Sigmoid colon (tissue), 7 donors: ENCODE data around the gene TENM3. TPM values are rescaled to one million over a fixed set of nuclear protein-coding genes. Genes with fewer than 3 reads are reported as not detected.

Experiments
- DNase-seq: peaks from one replicate; pipeline ENCODE4 v3.0.0-alpha.2; 2019
- H3K27ac ChIP-seq, 4 donors: fragments of 200-600 bp; sonication (generic); one replicate each; pipeline ENCODE4 v1.5.1; 2016 to 2019; ENCODE audit warnings: mild to moderate bottlenecking in 1 of 4
- H3K27me3 ChIP-seq, 3 donors: fragments of 200-600 bp; sonication (generic); one replicate each; pipeline ENCODE4 v1.5.1; 2019; ENCODE audit warnings: mild to moderate bottlenecking in 1 of 3
- H3K36me3 ChIP-seq, 4 donors: fragments of 200-600 bp; sonication (generic); one replicate each; pipeline ENCODE4 v1.5.1; 2016 to 2019
- H3K4me1 ChIP-seq, 4 donors: fragments of 200-600 bp; sonication (generic); one replicate each; pipeline ENCODE4 v1.5.1; 2017 to 2019
- H3K4me3 ChIP-seq, 4 donors: fragments of 200-600 bp; sonication (generic); one replicate each; pipeline ENCODE4 v1.5.1; 2017 to 2019; ENCODE audit warnings: mild to moderate bottlenecking in 2 of 4, moderate library complexity in 1 of 4
- H3K9me3 ChIP-seq, 4 donors: fragments of 200-600 bp in 3 of 4; sonication (generic) in 3 of 4; one replicate each; pipeline versions ENCODE4 v1.5.1 to v1.6.1; 2013 to 2019
- CTCF ChIP-seq, 4 experiments: fragments of 450-650 bp in 3 of 4; fragments of 200-600 bp in 1 of 4; IDR thresholded peaks; one replicate each; pipeline ENCODE4 v1.5.1; 2016 to 2019; ENCODE audit warnings: antibody characterized with exemption in 4 of 4, mild to moderate bottlenecking in 3 of 4, moderate library complexity in 2 of 4
- EP300 ChIP-seq, 4 donors: sonication (generic); formaldehyde crosslinking; IDR thresholded peaks; one replicate each; pipeline ENCODE4 v1.6.1; 2017; ENCODE audit warnings: antibody characterized with exemption in 4 of 4
- POLR2A ChIP-seq, 2 donors: fragments of 450-650 bp; IDR thresholded peaks; one replicate each; pipeline ENCODE4 v1.6.1; 2016; ENCODE audit warnings: antibody characterized with exemption in 2 of 2, mild to moderate bottlenecking in 2 of 2, moderate library complexity in 2 of 2
- POLR2AphosphoS5 ChIP-seq, 4 donors: sonication (generic); formaldehyde crosslinking; IDR thresholded peaks; one replicate each; pipeline ENCODE4 v1.6.1; 2017; ENCODE audit warnings: antibody characterized with exemption in 4 of 4
- WGBS, 2 donors: extraction: QIAGEN DNeasy Blood & Tissue Kit; methylation state at CpG; one replicate each; pipeline ENCODE4 v1.1.7; 2013; 5-methylcytosine and 5-hydroxymethylcytosine counted together
- intact Hi-C: fragments of 100-400 bp; cut with DNase I; formaldehyde crosslinking; loops from one replicate; pipeline ENCODE4 v1.15.1; 2023
- polyA plus RNA-seq, 3 donors: library from polyadenylated mRNA; stranded (reverse); fragments of 200-250 nt; gene quantifications; one replicate each; pipeline ENCODE4 v1.2.3, GENCODE V29; 2013
- total RNA-seq, 4 donors: library from RNA; depleted of rRNA; stranded (reverse); fragments of >200 nt; gene quantifications; one replicate each; pipeline ENCODE4 v1.1.0, GENCODE V29; 2016
- donor health status: healthy with polysubstance abuse.
- donor health status: Bipolar disorder and iron deficiency.
- donor health status: healthy.

TENM3 gene
- total and polyA plus RNA-seq, 7 donors = 0.60 to 82.3 (median 37.8) TPM; not detected in 1

- no peaks in the 10 kb centered on the region for H3K4me1 ChIP-seq
- H3K9me3 ChIP-seq = no peaks in the 10 kb centered on the region
- H3K4me3 ChIP-seq = no peak overlapping the region
- TF ChIP-seq POLR2AphosphoS5 (IDR thresholded peaks at IDR 0.05) (no peak), EP300 (IDR thresholded peaks at IDR 0.05) (no peak), CTCF (IDR thresholded peaks at IDR 0.05) (no peak), POLR2A (IDR thresholded peaks at IDR 0.05) (no peak)
- intact Hi-C loops = no loop called here
- no peak overlapping the region for H3K27ac ChIP-seq
- H3K27me3 ChIP-seq = no peaks in the 10 kb centered on the region
- no peaks in the 10 kb centered on the region for H3K36me3 ChIP-seq
- no peak for DNase-seq
- 80 to 85% methylated on average over 2 of the region's 2 CpGs for WGBS, 2 donors
Observed at GRCh38 chr4:182425302-182425701, 182.1 kb downstream of the TENM3 start.

GRCh38 chr4:182426901-182427300, 183.7 kb downstream of the TENM3 start:
- Histone ChIP-seq H3K27ac (no peak overlapping the region), H3K27me3 (no peaks in the 10 kb centered on the region), H3K4me3 (no peak overlapping the region), H3K9me3 (no peaks in the 10 kb centered on the region), H3K4me1 (no peaks in the 10 kb centered on the region), H3K36me3 (no peaks in the 10 kb centered on the region)
- no peak for DNase-seq
- TF ChIP-seq EP300 (IDR thresholded peaks at IDR 0.05) = no peak
- TF ChIP-seq POLR2AphosphoS5 (IDR thresholded peaks at IDR 0.05) = no peak
- TF ChIP-seq POLR2A (IDR thresholded peaks at IDR 0.05) = no peak
- no peak for TF ChIP-seq CTCF (IDR thresholded peaks at IDR 0.05)
- 21 to 45% methylated on average over 1 of the region's 1 CpG for WGBS, 2 donors
- intact Hi-C loops = no loop called here

- H3K4me3 ChIP-seq = no peak overlapping the region
- no peak overlapping the region for H3K27ac ChIP-seq
- 82 to 85% methylated on average over 2 of the region's 2 CpGs for WGBS, 2 donors
- H3K9me3 ChIP-seq = no peaks in the 10 kb centered on the region
- H3K4me1 ChIP-seq = no peaks in the 10 kb centered on the region
- no peak for DNase-seq
- intact Hi-C loops = no loop called here
- H3K36me3 ChIP-seq = no peaks in the 10 kb centered on the region
- no peaks in the 10 kb centered on the region for H3K27me3 ChIP-seq
- TF ChIP-seq POLR2A (IDR thresholded peaks at IDR 0.05) (no peak), POLR2AphosphoS5 (IDR thresholded peaks at IDR 0.05) (no peak), CTCF (IDR thresholded peaks at IDR 0.05) (no peak), EP300 (IDR thresholded peaks at IDR 0.05) (no peak)
Observed at GRCh38 chr4:182427554-182427953, 184.4 kb downstream of the TENM3 start.

GRCh38 chr4:182429896-182430295, 186.7 kb downstream of the TENM3 start:
- Histone ChIP-seq H3K9me3 (no peaks in the 10 kb centered on the region), H3K4me3 (no peak overlapping the region), H3K4me1 (peaks cover 0 to 8% (median 3%) of the 10 kb centered on the region in 4 donors), H3K27ac (no peak overlapping the region), H3K36me3 (no peaks in the 10 kb centered on the region), H3K27me3 (no peaks in the 10 kb centered on the region)
- WGBS, 2 donors = 79 to 93% methylated on average over 8 of the region's 8 CpGs
- DNase-seq = no peak
- no peak for TF ChIP-seq POLR2AphosphoS5 (IDR thresholded peaks at IDR 0.05)
- intact Hi-C loops = no loop called here

- Histone ChIP-seq H3K27me3 (no peaks in the 10 kb centered on the region), H3K4me3 (no peak overlapping the region), H3K4me1 (peaks cover 0 to 17% (median 9%) of the 10 kb centered on the region in 4 donors), H3K9me3 (no peaks in the 10 kb centered on the region), H3K36me3 (no peaks in the 10 kb centered on the region), H3K27ac (no peak overlapping the region)
- 84 to 87% methylated on average over 1 of the region's 1 CpG for WGBS, 2 donors
- TF ChIP-seq CTCF (IDR thresholded peaks at IDR 0.05) = no peak
- no peak for TF ChIP-seq EP300 (IDR thresholded peaks at IDR 0.05)
- TF ChIP-seq POLR2AphosphoS5 (IDR thresholded peaks at IDR 0.05) = no peak
- TF ChIP-seq POLR2A (IDR thresholded peaks at IDR 0.05) = no peak
- intact Hi-C loops = no loop called here
- DNase-seq = no peak
Observed at GRCh38 chr4:182432819-182433218, 189.6 kb downstream of the TENM3 start.
